Tibial nerve (tissue), 4 donors: ENCODE data around the gene PRPSAP2. TPM values are rescaled to one million over a fixed set of nuclear protein-coding genes. Genes with fewer than 3 reads are reported as not detected.

Source experiments
- DNase-seq, 2 donors: peaks; one replicate each; pipeline ENCODE4 v3.0.0-alpha.2; 2019; ENCODE audit warnings: low spot score in 2 of 2
- H3K27ac ChIP-seq, 4 donors: fragments of 200-600 bp; sonication (generic) in 3 of 4; one replicate each; pipeline ENCODE4 v1.5.1; 2017 to 2019; ENCODE audit warnings: mild to moderate bottlenecking in 1 of 4
- H3K27me3 ChIP-seq, 2 donors: fragments of 200-600 bp; sonication (generic) in 1 of 2; one replicate each; pipeline versions ENCODE4 v1.5.1 to v1.6.0; 2017 to 2019
- H3K36me3 ChIP-seq, 3 donors: fragments of 200-600 bp; sonication (generic); one replicate each; pipeline ENCODE4 v1.5.1; 2018 to 2019
- H3K4me1 ChIP-seq, 4 donors: fragments of 200-600 bp; sonication (generic) in 3 of 4; one replicate each; pipeline ENCODE4 v1.5.1; 2017 to 2019
- H3K4me3 ChIP-seq, 4 donors: fragments of 200-600 bp; sonication (generic) in 3 of 4; one replicate each; pipeline ENCODE4 v1.5.1; 2017 to 2019; ENCODE audit warnings: mild to moderate bottlenecking in 1 of 4, moderate library complexity in 1 of 4
- H3K9me3 ChIP-seq, 4 donors: fragments of 200-600 bp; sonication (generic) in 3 of 4; one replicate each; pipeline ENCODE4 v1.5.1; 2017 to 2019
- EP300 ChIP-seq, 2 donors: sonication (generic); formaldehyde crosslinking; IDR thresholded peaks; one replicate each; pipeline ENCODE4 v1.6.1; 2017; ENCODE audit warnings: antibody characterized with exemption in 2 of 2, mild to moderate bottlenecking in 1 of 2
- POLR2A ChIP-seq, 2 donors: fragments of 450-650 bp; IDR thresholded peaks; one replicate each; pipeline ENCODE4 v1.6.1; 2017; ENCODE audit warnings: antibody characterized with exemption in 2 of 2, mild to moderate bottlenecking in 2 of 2, moderate library complexity in 2 of 2
- WGBS, 2 donors: methylation state at CpG; one replicate each; pipeline ENCODE4 v1.1.5; 2018; 5-methylcytosine and 5-hydroxymethylcytosine counted together
- total RNA-seq, 4 donors: library from RNA; depleted of rRNA; stranded (reverse); fragments of >200 nt; gene quantifications; one replicate each; pipeline ENCODE4 v1.1.0, GENCODE V29; 2016
- TF ChIP-seq, protein P1 (sequence below), 5 experiments: fragments of 200-600 bp in 3 of 5; fragments of 450-650 bp in 2 of 5; sonication (generic) in 3 of 5; IDR thresholded peaks; one replicate each; pipeline ENCODE4 v1.5.1; 2016 to 2019; ENCODE audit warnings: antibody characterized with exemption in 5 of 5, mild to moderate bottlenecking in 3 of 5, moderate library complexity in 2 of 5

PRPSAP2 gene
- total RNA-seq, 4 donors from 2014 or later, result 31.4 to 35.1 (median 33.7) TPM

DNA sequence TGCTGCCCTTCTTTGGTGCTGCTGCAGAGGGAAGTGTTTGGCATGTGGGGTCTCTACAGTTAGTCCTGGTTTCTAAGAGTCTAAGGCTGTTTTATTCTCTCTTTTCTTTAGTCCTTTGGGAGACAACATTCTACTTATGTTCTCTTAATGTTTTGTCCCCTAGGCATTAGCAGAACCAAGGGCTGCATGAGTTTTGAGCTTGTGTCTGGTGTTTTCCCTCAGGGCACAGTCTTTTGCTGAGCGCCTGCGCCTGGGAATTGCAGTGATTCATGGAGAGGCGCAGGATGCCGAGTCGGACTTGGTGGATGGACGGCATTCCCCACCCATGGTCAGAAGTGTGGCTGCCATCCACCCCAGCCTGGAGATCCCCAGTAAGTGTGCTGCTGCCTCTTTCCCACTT, 53.0 kb downstream of the PRPSAP2 start:
- no peak overlapping the region for H3K4me3 ChIP-seq
- H3K27ac ChIP-seq, result no peak overlapping the region
- 88 to 90% methylated on average over 6 of the region's 6 CpGs for WGBS, 2 donors
- H3K9me3 ChIP-seq, result no peaks in the 10 kb centered on the region
- no peaks in the 10 kb centered on the region for H3K27me3 ChIP-seq
- TF ChIP-seq EP300 (IDR thresholded peaks at IDR 0.05) (no peak), POLR2A (IDR thresholded peaks at IDR 0.05) (no peak)
- TF ChIP-seq, protein P1, sequence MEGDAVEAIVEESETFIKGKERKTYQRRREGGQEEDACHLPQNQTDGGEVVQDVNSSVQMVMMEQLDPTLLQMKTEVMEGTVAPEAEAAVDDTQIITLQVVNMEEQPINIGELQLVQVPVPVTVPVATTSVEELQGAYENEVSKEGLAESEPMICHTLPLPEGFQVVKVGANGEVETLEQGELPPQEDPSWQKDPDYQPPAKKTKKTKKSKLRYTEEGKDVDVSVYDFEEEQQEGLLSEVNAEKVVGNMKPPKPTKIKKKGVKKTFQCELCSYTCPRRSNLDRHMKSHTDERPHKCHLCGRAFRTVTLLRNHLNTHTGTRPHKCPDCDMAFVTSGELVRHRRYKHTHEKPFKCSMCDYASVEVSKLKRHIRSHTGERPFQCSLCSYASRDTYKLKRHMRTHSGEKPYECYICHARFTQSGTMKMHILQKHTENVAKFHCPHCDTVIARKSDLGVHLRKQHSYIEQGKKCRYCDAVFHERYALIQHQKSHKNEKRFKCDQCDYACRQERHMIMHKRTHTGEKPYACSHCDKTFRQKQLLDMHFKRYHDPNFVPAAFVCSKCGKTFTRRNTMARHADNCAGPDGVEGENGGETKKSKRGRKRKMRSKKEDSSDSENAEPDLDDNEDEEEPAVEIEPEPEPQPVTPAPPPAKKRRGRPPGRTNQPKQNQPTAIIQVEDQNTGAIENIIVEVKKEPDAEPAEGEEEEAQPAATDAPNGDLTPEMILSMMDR (IDR thresholded peaks at IDR 0.05), result no peak
- no peak for DNase-seq
- peaks cover 0 to 73% (median 0%) of the 10 kb centered on the region in 3 donors for H3K36me3 ChIP-seq
- H3K4me1 ChIP-seq, result no peaks in the 10 kb centered on the region

DNA sequence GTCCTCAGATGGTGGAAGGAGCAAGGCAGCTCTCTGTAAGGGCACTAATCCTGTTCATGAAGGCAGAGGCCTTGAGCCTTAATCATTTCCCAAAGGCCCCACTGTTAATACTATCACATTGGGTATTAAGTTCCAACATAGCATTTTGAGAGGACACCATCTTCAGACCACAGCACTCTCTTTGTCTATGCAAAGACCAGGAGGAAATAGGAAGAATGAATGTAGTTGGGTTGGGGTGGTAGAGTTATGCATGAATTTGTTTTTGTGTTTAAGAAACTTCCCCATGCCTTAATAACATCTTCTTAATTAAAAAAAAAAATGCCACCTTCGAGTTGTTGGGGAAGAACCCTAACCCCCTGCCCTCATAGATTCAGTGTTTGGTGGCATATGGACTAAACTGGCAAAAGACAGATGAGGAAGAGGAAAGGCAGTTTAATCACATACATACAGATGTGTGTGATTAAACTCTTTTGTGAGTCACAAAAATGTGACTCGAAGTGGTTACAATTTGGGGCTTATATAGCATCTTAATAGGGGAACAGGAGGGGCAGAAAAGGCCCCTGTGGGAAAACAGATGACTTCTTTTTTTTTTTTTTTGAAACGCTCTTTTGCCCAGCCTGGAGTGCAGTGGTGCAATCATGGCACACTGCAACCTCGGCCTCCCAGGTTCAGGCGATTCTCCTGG, 59.0 kb downstream of the PRPSAP2 start:
- Histone ChIP-seq H3K27me3 (no peaks in the 10 kb centered on the region), H3K9me3 (no peaks in the 10 kb centered on the region), H3K4me3 (no peak overlapping the region), H3K27ac (no peak overlapping the region), H3K4me1 (peaks cover 0 to 22% (median 8%) of the 10 kb centered on the region in 4 donors), H3K36me3 (peaks cover 0 to 68% (median 0%) of the 10 kb centered on the region in 3 donors)
- TF ChIP-seq EP300 (IDR thresholded peaks at IDR 0.05) (no peak), POLR2A (IDR thresholded peaks at IDR 0.05) (no peak)
- TF ChIP-seq, protein P1 (IDR thresholded peaks at IDR 0.05), result no peak
- 74 to 92% methylated on average over 5 of the region's 5 CpGs for WGBS, 2 donors
- DNase-seq, result no peak

DNA sequence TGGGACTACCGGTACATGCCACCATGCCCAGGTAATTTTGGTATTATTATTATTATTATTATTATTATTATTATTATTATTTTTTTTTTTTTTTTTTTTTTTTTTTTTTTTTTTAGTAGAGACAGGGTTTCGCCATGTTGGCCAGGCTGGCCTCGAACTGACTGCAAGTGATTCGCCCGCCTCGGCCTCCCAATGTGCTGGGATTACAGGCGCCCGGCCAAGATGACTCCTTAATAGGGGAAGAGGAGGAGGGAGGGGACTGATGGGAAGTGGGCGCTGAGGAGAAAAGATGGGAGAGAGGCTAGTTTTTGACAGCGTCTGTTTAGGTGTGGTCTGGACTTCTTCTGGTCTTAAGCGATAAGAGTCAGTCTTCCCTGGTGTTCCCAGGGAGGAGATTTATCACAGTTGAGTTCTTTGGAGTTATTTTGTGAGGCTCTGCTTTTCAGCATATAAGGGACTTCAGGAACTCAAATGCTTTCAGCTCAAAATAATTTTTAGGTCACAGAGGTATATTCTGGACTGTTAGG, 59.6 kb downstream of the PRPSAP2 start:
- peaks cover 0 to 62% (median 0%) of the 10 kb centered on the region in 3 donors for H3K36me3 ChIP-seq
- 91 to 93% methylated on average over 11 of the region's 11 CpGs for WGBS, 2 donors

DNA sequence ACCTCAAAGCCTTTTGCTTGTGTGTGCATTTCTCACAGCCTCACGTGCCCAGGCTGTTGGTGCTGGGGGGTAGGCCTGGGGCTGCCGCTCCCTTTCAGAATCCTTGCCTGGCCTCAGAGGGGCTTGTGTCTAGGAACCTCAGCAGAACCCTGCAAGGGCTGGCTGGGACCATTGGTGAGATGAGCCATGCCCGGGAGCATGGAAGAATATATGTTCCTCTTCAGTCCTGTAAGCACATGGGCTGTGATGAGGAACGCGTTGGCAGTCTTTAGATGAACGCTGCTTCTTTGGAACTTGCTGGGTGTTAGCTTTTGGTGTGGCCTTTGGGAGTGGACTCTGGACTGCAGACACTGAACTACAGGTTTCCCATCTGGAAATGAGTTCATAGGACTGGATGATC, 62.0 kb downstream of the PRPSAP2 start:
- no peaks in the 10 kb centered on the region for H3K27me3 ChIP-seq
- peaks cover 0 to 25% (median 10%) of the 10 kb centered on the region in 4 donors for H3K4me1 ChIP-seq
- WGBS, 2 donors, result 67 to 72% methylated on average over 6 of the region's 6 CpGs
- peaks cover 0 to 51% (median 0%) of the 10 kb centered on the region in 3 donors for H3K36me3 ChIP-seq
- H3K27ac ChIP-seq, result no peak overlapping the region
- H3K4me3 ChIP-seq, result no peak overlapping the region
- H3K9me3 ChIP-seq, result no peaks in the 10 kb centered on the region
- no peak for TF ChIP-seq EP300 (IDR thresholded peaks at IDR 0.05)
- TF ChIP-seq, protein P1 (IDR thresholded peaks at IDR 0.05), result no peak
- no peak for DNase-seq

More for the DNA sequence above, 59.6 kb downstream of the PRPSAP2 start:
- DNase-seq, result no peak
- no peak overlapping the region for H3K4me3 ChIP-seq
- peaks cover 0 to 25% (median 10%) of the 10 kb centered on the region in 4 donors for H3K4me1 ChIP-seq
- H3K27me3 ChIP-seq, result no peaks in the 10 kb centered on the region
- H3K27ac ChIP-seq, result no peak overlapping the region
- no peak for TF ChIP-seq POLR2A (IDR thresholded peaks at IDR 0.05)
- no peaks in the 10 kb centered on the region for H3K9me3 ChIP-seq

DNA sequence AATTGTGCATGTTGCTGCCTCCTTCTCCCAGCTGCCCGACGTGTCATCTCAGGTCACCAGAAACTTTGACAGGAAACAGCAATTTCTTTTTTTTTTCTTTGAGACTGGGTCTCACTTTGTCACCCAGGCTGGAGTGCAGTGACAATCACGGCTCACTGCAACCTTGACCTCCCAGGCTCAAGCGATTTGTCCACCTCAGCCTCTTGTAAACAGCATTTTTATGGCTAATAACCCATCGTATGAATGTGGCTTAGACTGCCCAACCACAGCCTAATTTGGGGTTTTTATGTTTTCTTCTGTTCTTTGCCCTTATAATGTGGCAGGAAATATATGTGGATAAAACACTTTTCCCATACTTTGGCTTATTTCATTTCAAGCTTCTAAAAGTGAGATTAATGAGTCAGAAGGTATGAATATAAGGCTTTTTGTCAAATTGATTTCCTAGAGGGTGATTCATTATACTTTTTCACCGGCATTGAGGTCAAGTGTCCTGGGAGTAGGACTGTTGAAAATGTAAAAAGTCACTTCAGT, 63.0 kb downstream of the PRPSAP2 start:
- no peaks in the 10 kb centered on the region for H3K9me3 ChIP-seq
- no peak overlapping the region for H3K4me3 ChIP-seq
- 23 to 26% methylated on average over 6 of the region's 6 CpGs for WGBS, 2 donors
- peaks cover 0 to 25% (median 10%) of the 10 kb centered on the region in 4 donors for H3K4me1 ChIP-seq
- DNase-seq, result no peak
- H3K27ac ChIP-seq, result peak overlapping the region in 2 of 4 donors; percentile 4 to 8
- peaks cover 0 to 48% (median 0%) of the 10 kb centered on the region in 3 donors for H3K36me3 ChIP-seq
- TF ChIP-seq, protein P1 (IDR thresholded peaks at IDR 0.05), result no peak
- TF ChIP-seq EP300 (IDR thresholded peaks at IDR 0.05) (no peak), POLR2A (IDR thresholded peaks at IDR 0.05) (no peak)
- H3K27me3 ChIP-seq, result no peaks in the 10 kb centered on the region
